KMS-11 (cell line): Measurements from ENCODE around the gene GYPE.
"Not testable (repeated sequence)": the region's sequence is repeated elsewhere in the genome, so short reads cannot be mapped to it uniquely, and the experiment has no call there.

Experiments used
- H2AFZ ChIP-seq: fragments of 200-600 bp; sonication (generic); 2 replicates; pipeline ENCODE4 v1.6.1; 2016; ENCODE audit warnings: antibody characterized with exemption, mixed run types, low read depth
- H3K27ac ChIP-seq: fragments of 200-600 bp; sonication (generic); 2 replicates; pipeline ENCODE4 v1.6.1; 2016; ENCODE audit warnings: mild to moderate bottlenecking, mixed run types
- H3K27me3 ChIP-seq: fragments of 200-600 bp; sonication (generic); 2 replicates; pipeline ENCODE4 v1.6.1; 2017; ENCODE audit warnings: mild to moderate bottlenecking, low read depth, mixed run types, moderate library complexity; ENCODE audit not compliant: insufficient read depth
- H3K36me3 ChIP-seq: fragments of 200-600 bp; sonication (generic); 2 replicates; pipeline ENCODE4 v1.6.1; 2017; ENCODE audit warnings: mild to moderate bottlenecking, mixed run types; ENCODE audit not compliant: insufficient read depth
- H3K4me1 ChIP-seq: fragments of 200-600 bp; sonication (generic); 2 replicates; pipeline ENCODE4 v1.6.1; 2016; ENCODE audit warnings: mild to moderate bottlenecking, low read depth, mixed run types; ENCODE audit not compliant: poor library complexity, severe bottlenecking
- H3K4me2 ChIP-seq: fragments of 200-600 bp; sonication (generic); 2 replicates; pipeline ENCODE4 v1.7.0; 2016; ENCODE audit warnings: mild to moderate bottlenecking, mixed run types
- H3K4me3 ChIP-seq: fragments of 200-600 bp; sonication (generic); IDR thresholded peaks from 2 replicates; pipeline ENCODE4 v1.6.1; 2017; ENCODE audit warnings: low read depth, low read length, mixed read lengths; ENCODE audit not compliant: insufficient read depth
- H3K79me2 ChIP-seq: fragments of 200-600 bp; sonication (generic); 2 replicates; pipeline ENCODE4 v1.6.1; 2016; ENCODE audit warnings: low read depth, mixed run types; ENCODE audit not compliant: insufficient read depth
- H3K9ac ChIP-seq: fragments of 200-600 bp; sonication (generic); 2 replicates; pipeline ENCODE4 v1.6.1; 2016; ENCODE audit warnings: mild to moderate bottlenecking, mixed run types
- H4K20me1 ChIP-seq: fragments of 200-600 bp; sonication (generic); 2 replicates; pipeline ENCODE4 v1.6.1; 2016; ENCODE audit warnings: mild to moderate bottlenecking, mixed run types; ENCODE audit not compliant: insufficient read depth
- TF ChIP-seq, protein P1 (sequence below): fragments of 200-600 bp; sonication (generic); conservative IDR thresholded peaks from 2 replicates; pipeline ENCODE4 v1.6.1; 2017; ENCODE audit warnings: low read depth, mild to moderate bottlenecking, antibody characterized with exemption, low read length, moderate library complexity, mixed read lengths

Gene GYPE

DNA sequence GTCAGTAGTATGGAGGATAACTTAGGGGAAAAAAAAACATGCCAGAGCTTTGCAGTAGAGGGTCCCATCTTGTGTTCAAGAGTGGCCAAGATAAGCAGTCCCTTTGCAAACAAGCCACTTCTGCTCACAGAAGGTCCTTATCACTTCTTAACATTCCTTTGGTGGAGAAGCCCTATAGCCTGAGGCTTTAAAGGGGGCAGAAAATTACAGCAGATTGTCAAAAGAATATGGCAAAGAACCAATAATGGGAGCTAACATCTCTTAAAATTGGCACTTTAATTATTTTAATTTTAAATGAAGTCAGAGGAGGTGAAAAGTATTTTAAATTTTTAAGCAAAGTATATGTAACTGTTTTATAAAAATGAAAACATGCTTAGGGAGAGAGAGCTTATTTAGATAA, 20.4 kb downstream of the GYPE start:
- not testable (repeated sequence) for H3K27ac ChIP-seq, H3K4me2 ChIP-seq, H2AFZ ChIP-seq, H3K4me3 ChIP-seq, H3K4me1 ChIP-seq, H3K9ac ChIP-seq, H3K27me3 ChIP-seq, H3K36me3 ChIP-seq, H3K79me2 ChIP-seq, H4K20me1 ChIP-seq

DNA sequence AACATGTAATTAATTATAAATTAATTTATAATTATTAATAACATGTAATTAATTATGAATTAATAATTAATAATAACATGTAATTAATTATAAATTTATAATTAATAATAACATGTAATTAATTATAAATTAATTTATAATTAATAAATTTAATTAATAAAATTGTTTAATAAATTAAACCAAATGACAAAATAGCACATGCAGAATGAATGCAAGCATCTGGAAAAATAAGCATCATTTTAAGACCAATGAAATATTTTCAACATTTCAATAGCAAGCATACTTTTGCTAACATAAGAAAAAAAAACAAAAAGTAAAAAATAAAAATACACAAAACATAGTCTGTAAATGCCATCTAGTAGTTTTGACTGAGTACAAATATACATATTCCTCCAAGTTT, 21.8 kb downstream of the GYPE start:
- no peak overlapping the region for H2AFZ ChIP-seq
- TF ChIP-seq, protein P1, sequence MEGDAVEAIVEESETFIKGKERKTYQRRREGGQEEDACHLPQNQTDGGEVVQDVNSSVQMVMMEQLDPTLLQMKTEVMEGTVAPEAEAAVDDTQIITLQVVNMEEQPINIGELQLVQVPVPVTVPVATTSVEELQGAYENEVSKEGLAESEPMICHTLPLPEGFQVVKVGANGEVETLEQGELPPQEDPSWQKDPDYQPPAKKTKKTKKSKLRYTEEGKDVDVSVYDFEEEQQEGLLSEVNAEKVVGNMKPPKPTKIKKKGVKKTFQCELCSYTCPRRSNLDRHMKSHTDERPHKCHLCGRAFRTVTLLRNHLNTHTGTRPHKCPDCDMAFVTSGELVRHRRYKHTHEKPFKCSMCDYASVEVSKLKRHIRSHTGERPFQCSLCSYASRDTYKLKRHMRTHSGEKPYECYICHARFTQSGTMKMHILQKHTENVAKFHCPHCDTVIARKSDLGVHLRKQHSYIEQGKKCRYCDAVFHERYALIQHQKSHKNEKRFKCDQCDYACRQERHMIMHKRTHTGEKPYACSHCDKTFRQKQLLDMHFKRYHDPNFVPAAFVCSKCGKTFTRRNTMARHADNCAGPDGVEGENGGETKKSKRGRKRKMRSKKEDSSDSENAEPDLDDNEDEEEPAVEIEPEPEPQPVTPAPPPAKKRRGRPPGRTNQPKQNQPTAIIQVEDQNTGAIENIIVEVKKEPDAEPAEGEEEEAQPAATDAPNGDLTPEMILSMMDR = no peak
- no peaks in the 10 kb centered on the region for H3K27me3 ChIP-seq

DNA sequence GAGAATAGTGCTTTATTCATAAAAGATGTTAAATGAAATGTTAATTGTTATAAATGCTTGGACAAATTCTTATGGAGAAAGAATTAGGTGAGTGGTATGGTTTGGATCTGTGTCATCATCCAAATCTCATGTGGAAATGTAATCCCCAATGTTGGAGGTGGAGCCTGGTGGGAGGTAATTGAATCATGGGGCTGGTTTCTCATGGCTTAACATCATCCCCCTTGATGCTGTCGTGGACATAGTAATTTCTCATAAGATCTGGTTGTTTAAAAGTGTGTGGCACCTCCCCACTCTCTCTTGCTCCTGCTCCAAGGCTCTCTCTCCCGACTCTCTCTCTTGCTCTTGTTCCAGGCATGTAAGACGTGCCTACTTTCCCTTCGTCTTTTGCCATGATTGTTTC, 22.5 kb downstream of the GYPE start:
- TF ChIP-seq, protein P1 = no peak
- H2AFZ ChIP-seq = no peak overlapping the region

More for the DNA sequence above, 21.8 kb downstream of the GYPE start:
- no peaks in the 10 kb centered on the region for H4K20me1 ChIP-seq
- no peaks in the 10 kb centered on the region for H3K79me2 ChIP-seq
- no peak overlapping the region for H3K4me3 ChIP-seq
- no peaks in the 10 kb centered on the region for H3K36me3 ChIP-seq
- H3K9ac ChIP-seq = no peak overlapping the region
- no peak overlapping the region for H3K4me2 ChIP-seq
- no peak overlapping the region for H3K27ac ChIP-seq
- no peaks in the 10 kb centered on the region for H3K4me1 ChIP-seq

DNA sequence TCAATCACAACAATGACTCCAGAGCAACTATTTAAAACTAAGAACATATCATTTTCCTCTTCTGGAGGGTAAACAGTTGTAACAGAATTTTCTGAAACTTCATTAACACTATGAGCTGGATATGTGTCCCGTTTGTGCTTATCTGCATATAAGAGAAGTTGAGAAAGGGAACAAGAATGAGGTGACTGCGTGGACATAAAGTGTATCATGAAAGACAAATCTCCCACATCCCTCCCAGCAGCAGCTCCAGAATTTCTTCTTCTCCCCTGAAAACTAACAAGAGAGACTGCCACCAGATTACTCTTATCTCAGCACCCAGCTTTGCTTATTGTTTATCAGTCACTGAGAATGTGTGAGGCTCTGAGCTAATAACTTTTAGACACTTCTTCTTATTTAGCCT, 25.8 kb downstream of the GYPE start:
- H3K4me2 ChIP-seq, H4K20me1 ChIP-seq, H3K36me3 ChIP-seq, H3K4me1 ChIP-seq, H3K27ac ChIP-seq, H3K4me3 ChIP-seq, H3K79me2 ChIP-seq, H3K27me3 ChIP-seq, H2AFZ ChIP-seq, H3K9ac ChIP-seq: not testable (repeated sequence)

More for the DNA sequence above, 22.5 kb downstream of the GYPE start:
- Histone ChIP-seq H3K27ac (no peak overlapping the region), H3K4me1 (no peaks in the 10 kb centered on the region), H3K36me3 (no peaks in the 10 kb centered on the region), H4K20me1 (no peaks in the 10 kb centered on the region), H3K27me3 (no peaks in the 10 kb centered on the region), H3K9ac (no peak overlapping the region), H3K4me2 (no peak overlapping the region), H3K4me3 (no peak overlapping the region), H3K79me2 (no peaks in the 10 kb centered on the region)

DNA sequence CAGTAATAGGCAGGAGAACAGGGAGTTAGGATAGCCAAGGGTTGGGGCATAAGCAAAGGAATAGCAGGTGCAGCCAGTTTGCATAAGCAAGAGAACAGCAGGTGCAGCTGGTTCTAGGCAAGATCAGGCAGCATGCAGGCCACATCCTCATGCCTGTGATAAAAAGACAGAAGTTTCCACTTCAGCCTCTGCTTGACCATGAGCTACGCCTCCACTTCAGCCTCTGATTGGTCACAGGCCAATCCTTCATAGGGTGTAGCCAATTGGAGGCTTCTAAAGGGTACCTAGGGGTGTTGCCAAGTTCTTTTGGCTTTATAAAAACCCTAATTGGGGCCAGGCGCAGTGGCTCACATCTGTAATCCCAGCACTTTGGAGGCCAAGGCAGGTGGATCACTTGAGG, 30.0 kb downstream of the GYPE start:
- H3K36me3 ChIP-seq, H3K79me2 ChIP-seq, H3K9ac ChIP-seq, H3K4me3 ChIP-seq, H2AFZ ChIP-seq, H3K4me1 ChIP-seq, H4K20me1 ChIP-seq, H3K27ac ChIP-seq, H3K4me2 ChIP-seq, H3K27me3 ChIP-seq: not testable (repeated sequence)

DNA sequence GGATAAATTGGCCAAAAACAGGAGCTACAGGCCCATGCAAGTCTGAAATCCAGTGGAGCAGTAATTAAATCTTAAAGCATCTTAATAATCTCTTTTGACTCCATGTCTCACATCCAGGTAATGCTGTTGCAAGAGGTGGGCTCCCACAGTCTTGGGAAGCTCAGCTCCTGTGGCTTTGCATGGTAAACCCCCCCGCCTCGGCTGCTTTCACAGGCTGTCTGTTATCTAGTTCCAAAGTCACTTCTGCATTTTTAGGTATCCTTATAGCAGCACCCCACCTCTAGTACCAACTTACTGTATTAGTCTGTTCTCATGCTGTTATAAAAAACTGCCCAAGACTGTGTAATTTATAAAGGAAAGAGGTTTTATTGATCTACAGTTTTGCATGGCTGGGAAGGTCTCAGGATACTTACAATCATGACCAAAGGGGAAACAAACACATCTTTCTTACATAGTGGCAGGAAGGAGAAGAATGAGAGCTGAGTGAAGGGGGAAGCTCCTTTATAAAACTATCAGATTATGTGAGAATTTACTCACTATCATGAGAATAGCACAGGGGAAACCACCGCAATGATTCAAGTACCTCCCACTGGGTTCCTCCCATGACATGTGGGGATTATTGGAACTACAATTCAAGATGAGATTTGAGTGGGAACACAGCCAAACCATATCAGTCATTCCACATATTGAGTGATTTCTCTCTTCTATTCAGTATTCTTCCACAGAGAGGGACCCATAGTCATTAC, 34.7 kb downstream of the GYPE start:
- H3K27ac ChIP-seq, H3K4me1 ChIP-seq, H3K9ac ChIP-seq, H3K4me3 ChIP-seq, H3K4me2 ChIP-seq, H3K27me3 ChIP-seq, H4K20me1 ChIP-seq, H3K36me3 ChIP-seq, H3K79me2 ChIP-seq, H2AFZ ChIP-seq: not testable (repeated sequence)

DNA sequence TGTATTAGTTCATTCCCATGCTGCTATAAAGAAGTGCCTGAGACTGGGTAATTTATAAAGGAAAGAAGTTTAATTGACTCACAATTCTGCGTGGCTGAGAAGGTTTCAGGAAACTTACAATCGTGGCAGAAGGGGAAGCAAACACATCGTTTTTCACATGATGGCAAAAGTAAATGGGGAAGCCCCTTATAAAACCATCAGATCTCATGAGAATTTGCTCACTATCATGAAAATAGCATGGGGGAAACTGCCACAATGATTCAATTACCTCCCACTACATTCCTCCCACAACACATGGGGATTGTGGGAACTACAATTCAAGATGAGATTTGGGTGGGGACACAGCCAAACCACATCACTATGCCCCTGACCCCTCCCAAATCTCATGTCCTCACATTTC, 35.4 kb downstream of the GYPE start:
- not testable (repeated sequence) for H3K4me1 ChIP-seq, H3K79me2 ChIP-seq, H3K4me3 ChIP-seq, H3K9ac ChIP-seq, H3K27ac ChIP-seq, H3K36me3 ChIP-seq, H3K27me3 ChIP-seq, H3K4me2 ChIP-seq, H4K20me1 ChIP-seq, H2AFZ ChIP-seq

DNA sequence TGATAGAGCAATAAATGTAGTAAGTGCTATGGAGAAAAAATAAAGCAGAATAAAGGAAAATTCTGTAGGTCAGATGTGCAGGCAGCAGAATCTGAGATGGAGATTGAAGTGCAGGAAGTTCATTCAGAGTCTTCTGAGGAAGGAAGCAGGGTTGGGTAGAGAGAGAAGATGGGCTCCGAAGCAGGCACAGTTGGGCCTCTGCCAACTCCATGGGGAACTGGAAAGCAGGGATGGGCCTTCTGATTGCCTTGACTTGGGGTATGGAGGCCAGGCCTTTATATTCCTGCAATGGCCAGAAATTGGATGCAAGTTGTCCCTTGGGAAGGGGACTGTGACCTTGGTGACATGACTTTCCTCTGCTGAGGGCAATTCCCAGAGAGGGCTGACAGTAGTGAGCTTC, 42.6 kb downstream of the GYPE start:
- H3K9ac ChIP-seq, H3K4me1 ChIP-seq: not testable (repeated sequence)

More for the DNA sequence above, 42.6 kb downstream of the GYPE start:
- not testable (repeated sequence) for H3K4me2 ChIP-seq, H4K20me1 ChIP-seq, H2AFZ ChIP-seq, H3K27ac ChIP-seq, H3K36me3 ChIP-seq, H3K79me2 ChIP-seq, H3K27me3 ChIP-seq, H3K4me3 ChIP-seq
